OCI-LY1 (cell line): ENCODE measurements around the gene RSPH9.

Experiments
- H2AFZ ChIP-seq: fragments of 200-600 bp; sonication (generic), shearing (Covaris generic); 2 replicates; pipeline ENCODE4 v1.6.0; 2014; ENCODE audit warnings: antibody characterized with exemption, mild to moderate bottlenecking, low read length
- H3F3A ChIP-seq: fragments of 200-600 bp; sonication (generic), shearing (Covaris generic); 2 replicates; pipeline ENCODE4 v1.6.0; 2014; ENCODE audit warnings: mild to moderate bottlenecking, antibody characterized with exemption, low read length, moderate library complexity; ENCODE audit not compliant: insufficient read depth
- H3K27ac ChIP-seq: fragments of 200-600 bp; sonication (generic); 2 replicates; pipeline ENCODE4 v1.5.1; 2014; ENCODE audit warnings: low read length, mixed run types, mild to moderate bottlenecking, low read depth; ENCODE audit not compliant: poor library complexity, severe bottlenecking
- H3K27me3 ChIP-seq: fragments of 200-600 bp; sonication (generic); 2 replicates; pipeline ENCODE4 v1.6.0; 2014; ENCODE audit warnings: antibody characterized with exemption, mild to moderate bottlenecking, low read length, moderate library complexity; ENCODE audit not compliant: insufficient read depth
- H3K36me3 ChIP-seq: fragments of 200-600 bp; sonication (generic); 2 replicates; pipeline ENCODE4 v1.6.1; 2014; ENCODE audit warnings: mild to moderate bottlenecking, antibody characterized with exemption, low read length, moderate library complexity, mixed read lengths; ENCODE audit not compliant: insufficient read depth
- H3K4me1 ChIP-seq: fragments of 200-600 bp; sonication (generic); 2 replicates; pipeline ENCODE4 v1.5.1; 2014; ENCODE audit warnings: mild to moderate bottlenecking, low read length, moderate library complexity; ENCODE audit not compliant: insufficient read depth, severe bottlenecking
- H3K4me2 ChIP-seq: fragments of 200-600 bp; sonication (generic), shearing (Covaris generic); 2 replicates; pipeline ENCODE4 v1.6.1; 2014; ENCODE audit warnings: low read length
- H3K4me3 ChIP-seq: fragments of 200-600 bp; sonication (generic); 2 replicates; pipeline ENCODE4 v1.5.1; 2014; ENCODE audit warnings: low read length, low read depth, mild to moderate bottlenecking, mixed read lengths; ENCODE audit not compliant: poor library complexity, severe bottlenecking
- H3K79me2 ChIP-seq: fragments of 200-600 bp; shearing (Covaris generic); 2 replicates; pipeline ENCODE4 v1.6.1; 2016; ENCODE audit warnings: mixed run types, low read length, mixed read lengths; ENCODE audit not compliant: insufficient read depth
- H3K9ac ChIP-seq: fragments of 200-600 bp; sonication (generic), shearing (Covaris generic); 2 replicates; pipeline ENCODE4 v1.6.1; 2014; ENCODE audit warnings: mild to moderate bottlenecking, low read length, mixed read lengths
- H3K9me2 ChIP-seq: fragments of 200-600 bp; sonication (generic), shearing (Covaris generic); 2 replicates; pipeline ENCODE4 v1.6.1; 2014; ENCODE audit warnings: low read depth, mild to moderate bottlenecking, low read length, mixed read lengths
- H3K9me3 ChIP-seq: fragments of 200-600 bp; shearing (Covaris generic); 2 replicates; pipeline ENCODE4 v1.6.1; 2014; ENCODE audit warnings: low read length, mixed read lengths
- H4K20me1 ChIP-seq: fragments of 200-600 bp; sonication (generic), shearing (Covaris generic); 2 replicates; pipeline ENCODE4 v1.6.0; 2016; ENCODE audit warnings: mild to moderate bottlenecking, low read length; ENCODE audit not compliant: insufficient read depth
- EZH2 ChIP-seq: fragments of 200-600 bp; sonication (generic), shearing (Covaris generic); IDR thresholded peaks from 2 replicates; pipeline ENCODE4 v1.8.0; 2017; ENCODE audit warnings: borderline replicate concordance, mixed run types, mild to moderate bottlenecking, antibody characterized with exemption, low read length, moderate library complexity, mixed read lengths
- TF ChIP-seq, protein P1 (sequence below): fragments of 200-600 bp; sonication (generic), shearing (Covaris generic); IDR thresholded peaks from 2 replicates; pipeline ENCODE4 v1.5.1; 2017; ENCODE audit warnings: mild to moderate bottlenecking, antibody characterized with exemption, low read length, moderate library complexity, mixed read lengths

Gene RSPH9

DNA sequence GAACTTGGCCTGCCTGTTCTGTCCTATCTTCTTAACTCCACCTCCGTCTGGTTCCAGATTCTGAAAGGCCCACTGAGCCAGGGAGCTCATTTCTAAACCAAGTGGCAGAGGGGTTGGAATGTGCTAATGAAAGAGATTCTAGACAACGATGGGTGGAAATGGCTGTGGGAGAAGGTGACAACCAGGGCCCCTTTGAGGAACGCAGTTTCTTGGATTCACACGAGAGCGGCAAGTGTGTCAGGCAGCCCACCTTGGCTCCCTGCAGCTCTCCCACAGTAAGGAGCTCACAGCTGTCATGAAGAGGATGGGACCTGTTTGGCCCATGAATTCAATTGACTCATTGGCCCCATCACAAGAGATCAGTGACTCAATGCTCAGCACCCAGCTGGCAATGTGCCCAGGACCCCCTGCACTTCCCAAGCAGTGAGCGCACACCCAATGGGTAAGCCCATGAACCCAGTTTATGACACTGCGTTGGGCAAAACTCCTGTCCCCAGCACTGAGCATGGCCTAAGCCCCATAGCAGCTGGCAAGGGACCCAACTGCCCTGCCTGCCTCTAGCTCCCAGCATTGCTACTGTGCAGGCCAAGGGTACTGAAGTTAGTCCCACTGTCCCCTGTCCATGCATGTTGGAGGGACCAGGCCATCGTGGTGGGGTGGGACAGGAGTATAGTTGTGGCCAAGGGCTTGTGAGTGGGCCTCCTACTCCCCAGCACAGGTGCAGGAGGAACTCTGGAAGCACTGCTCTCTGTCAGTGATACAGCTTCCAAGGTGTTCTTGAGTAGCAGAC lies 26.4 kb downstream of the RSPH9 start:
- Histone ChIP-seq H4K20me1 (no peaks in the 10 kb centered on the region), H3K27ac (no peak overlapping the region), H3K79me2 (no peaks in the 10 kb centered on the region), H3K4me2 (no peak overlapping the region), H3K9me3 (no peaks in the 10 kb centered on the region), H3K4me3 (no peak overlapping the region), H3K4me1 (peaks cover 9% of the 10 kb centered on the region), H3K36me3 (peaks cover 51% of the 10 kb centered on the region), H3K9me2 (no peaks in the 10 kb centered on the region), H3K9ac (no peak overlapping the region), H3F3A (no peaks in the 10 kb centered on the region), H2AFZ (no peak overlapping the region), H3K27me3 (no peaks in the 10 kb centered on the region)
- TF ChIP-seq EZH2: no peak
- TF ChIP-seq, protein P1, sequence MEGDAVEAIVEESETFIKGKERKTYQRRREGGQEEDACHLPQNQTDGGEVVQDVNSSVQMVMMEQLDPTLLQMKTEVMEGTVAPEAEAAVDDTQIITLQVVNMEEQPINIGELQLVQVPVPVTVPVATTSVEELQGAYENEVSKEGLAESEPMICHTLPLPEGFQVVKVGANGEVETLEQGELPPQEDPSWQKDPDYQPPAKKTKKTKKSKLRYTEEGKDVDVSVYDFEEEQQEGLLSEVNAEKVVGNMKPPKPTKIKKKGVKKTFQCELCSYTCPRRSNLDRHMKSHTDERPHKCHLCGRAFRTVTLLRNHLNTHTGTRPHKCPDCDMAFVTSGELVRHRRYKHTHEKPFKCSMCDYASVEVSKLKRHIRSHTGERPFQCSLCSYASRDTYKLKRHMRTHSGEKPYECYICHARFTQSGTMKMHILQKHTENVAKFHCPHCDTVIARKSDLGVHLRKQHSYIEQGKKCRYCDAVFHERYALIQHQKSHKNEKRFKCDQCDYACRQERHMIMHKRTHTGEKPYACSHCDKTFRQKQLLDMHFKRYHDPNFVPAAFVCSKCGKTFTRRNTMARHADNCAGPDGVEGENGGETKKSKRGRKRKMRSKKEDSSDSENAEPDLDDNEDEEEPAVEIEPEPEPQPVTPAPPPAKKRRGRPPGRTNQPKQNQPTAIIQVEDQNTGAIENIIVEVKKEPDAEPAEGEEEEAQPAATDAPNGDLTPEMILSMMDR: no peak

DNA sequence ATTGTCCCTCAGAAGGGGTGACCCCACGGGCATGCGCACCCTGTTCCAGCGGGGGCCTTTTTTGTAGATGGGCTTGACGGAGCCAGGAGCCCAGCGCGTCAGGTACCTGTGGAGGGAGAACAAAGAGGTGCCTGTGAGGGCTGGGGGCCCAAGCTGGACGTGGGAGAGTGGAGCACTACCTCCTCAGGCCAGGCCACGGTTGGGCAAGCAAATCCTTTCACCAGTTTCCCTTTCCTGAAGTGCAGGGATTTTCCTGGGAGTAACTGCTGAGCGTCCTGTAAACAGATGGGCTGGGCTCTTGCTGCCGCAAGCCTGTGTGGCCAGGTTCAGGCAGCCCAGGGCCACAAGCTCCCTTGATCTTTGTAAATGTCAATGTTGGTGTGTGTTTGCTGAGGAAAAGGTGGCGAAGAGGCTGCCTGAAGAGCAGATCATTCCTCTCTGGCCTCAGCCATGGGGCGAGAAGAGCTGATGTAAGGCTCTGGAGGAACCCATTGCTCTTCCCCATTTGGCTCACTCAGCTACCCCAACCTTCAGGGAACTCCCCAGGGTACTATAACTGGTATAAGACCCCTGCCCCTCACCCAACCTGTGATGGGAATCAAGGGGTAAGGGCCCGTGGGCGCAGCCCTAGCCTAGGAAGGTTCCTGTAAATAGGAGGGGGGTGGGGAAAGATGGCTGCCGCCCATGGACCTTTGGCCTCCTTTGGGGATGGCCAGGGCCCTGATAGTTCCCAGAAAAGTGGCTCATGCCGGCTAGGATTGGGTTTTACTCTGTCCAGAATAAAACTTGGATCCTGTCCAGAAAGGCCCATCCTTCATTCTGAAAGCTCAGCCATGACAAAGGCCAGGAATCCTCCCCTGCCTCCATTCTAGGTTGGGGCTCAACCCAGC lies 27.2 kb downstream of the RSPH9 start:
- H3K4me1 ChIP-seq: peaks cover 9% of the 10 kb centered on the region
- no peak for TF ChIP-seq EZH2
- TF ChIP-seq, protein P1: no peak
- no peaks in the 10 kb centered on the region for H3K9me3 ChIP-seq
- no peaks in the 10 kb centered on the region for H3K9me2 ChIP-seq
- H2AFZ ChIP-seq: no peak overlapping the region
- H3K27ac ChIP-seq: no peak overlapping the region
- no peaks in the 10 kb centered on the region for H4K20me1 ChIP-seq
- no peak overlapping the region for H3K9ac ChIP-seq
- no peaks in the 10 kb centered on the region for H3F3A ChIP-seq
- no peak overlapping the region for H3K4me2 ChIP-seq
- H3K27me3 ChIP-seq: no peaks in the 10 kb centered on the region
- H3K36me3 ChIP-seq: peaks cover 60% of the 10 kb centered on the region
- no peak overlapping the region for H3K4me3 ChIP-seq
- H3K79me2 ChIP-seq: no peaks in the 10 kb centered on the region

DNA sequence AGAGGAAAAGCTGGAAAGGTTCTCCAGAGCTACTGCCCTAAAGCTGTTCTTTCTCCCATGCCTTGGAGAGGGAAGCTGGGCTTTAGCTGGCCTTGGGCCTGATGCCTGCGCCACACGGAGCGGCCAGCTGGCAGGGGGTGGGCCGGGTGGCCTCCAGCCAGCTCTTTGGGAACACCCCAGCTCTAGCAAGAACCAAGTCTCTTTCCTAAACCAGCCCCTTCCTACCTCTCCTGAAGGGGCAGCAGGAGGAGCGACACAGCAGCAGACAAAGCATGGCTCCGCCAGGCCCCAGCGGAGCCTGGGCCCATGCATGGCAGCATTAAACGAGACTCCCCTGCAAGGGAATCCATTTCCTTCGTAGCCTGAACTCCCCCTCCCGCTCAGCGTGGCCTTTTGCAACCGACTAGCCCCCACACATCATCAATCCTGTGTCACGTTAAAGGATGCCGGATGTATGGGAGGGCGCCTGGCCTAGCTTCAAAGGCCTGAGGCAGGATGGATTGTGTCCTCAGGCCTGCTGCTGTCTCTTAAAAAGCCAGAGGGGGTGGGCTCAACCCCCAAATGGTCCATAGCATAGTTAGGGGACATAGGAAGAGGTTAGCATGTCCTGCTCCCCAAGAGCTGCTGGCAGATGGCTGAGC lies 28.7 kb downstream of the RSPH9 start:
- Histone ChIP-seq H3K36me3 (peaks cover 75% of the 10 kb centered on the region), H3K4me2 (no peak overlapping the region), H4K20me1 (no peaks in the 10 kb centered on the region), H3K9ac (no peak overlapping the region), H3K27me3 (no peaks in the 10 kb centered on the region), H3K79me2 (no peaks in the 10 kb centered on the region), H3K4me3 (no peak overlapping the region), H3K9me3 (no peaks in the 10 kb centered on the region), H3K27ac (no peak overlapping the region), H3F3A (no peaks in the 10 kb centered on the region), H3K9me2 (no peaks in the 10 kb centered on the region), H3K4me1 (no peaks in the 10 kb centered on the region), H2AFZ (no peak overlapping the region)
- TF ChIP-seq, protein P1: no peak
- no peak for TF ChIP-seq EZH2
